GM23338 (cell line): ENCODE data around the gene KRT74. TPM values are rescaled to one million over a fixed set of nuclear protein-coding genes. Genes with fewer than 3 reads are reported as not detected.

Experiments used
- ATAC-seq: fragments of 200-7000 bp; cut with Tn5 transposase; 3 replicates; pipeline ENCODE4 v1.9.1; 2020
- DNase-seq: peaks from one replicate; pipeline ENCODE4 v3.0.0-alpha.2; 2015; ENCODE audit warnings: low spot score
- H2AFZ ChIP-seq: fragments of 200-600 bp; sonication (generic); 2 replicates; pipeline ENCODE4 v1.8.0; 2016; ENCODE audit warnings: antibody characterized with exemption, mild to moderate bottlenecking, moderate library complexity
- H3F3A ChIP-seq: fragments of 200-600 bp; sonication (generic); replicated peaks from 2 replicates; pipeline ENCODE4 v1.8.0; 2017; ENCODE audit warnings: antibody characterized with exemption, mixed run types, low read depth
- H3K27ac ChIP-seq: fragments of 200-600 bp; sonication (generic); 2 replicates; pipeline ENCODE4 v1.6.1; 2016; ENCODE audit warnings: low read depth
- H3K27me3 ChIP-seq: fragments of 200-600 bp; sonication (generic); 2 replicates; pipeline ENCODE4 v1.8.0; 2016; ENCODE audit warnings: mild to moderate bottlenecking, mixed run types, moderate library complexity; ENCODE audit not compliant: insufficient read depth
- H3K36me3 ChIP-seq: fragments of 200-600 bp; sonication (generic); 2 replicates; pipeline ENCODE4 v1.8.0; 2016; ENCODE audit warnings: mild to moderate bottlenecking; ENCODE audit not compliant: insufficient read depth
- H3K4me1 ChIP-seq: fragments of 200-600 bp; sonication (generic); 2 replicates; pipeline ENCODE4 v1.8.0; 2016; ENCODE audit warnings: mild to moderate bottlenecking, moderate library complexity; ENCODE audit not compliant: insufficient read depth
- H3K4me2 ChIP-seq: fragments of 200-600 bp; sonication (generic); 2 replicates; pipeline ENCODE4 v1.7.1; 2017; ENCODE audit warnings: mixed run types
- H3K4me3 ChIP-seq: fragments of 200-600 bp; sonication (generic); 2 replicates; pipeline ENCODE4 v1.6.1; 2016; ENCODE audit warnings: mixed run types
- H3K79me2 ChIP-seq: fragments of 200-600 bp; sonication (generic); replicated peaks from 2 replicates; pipeline ENCODE4 v1.8.0; 2017; ENCODE audit warnings: mild to moderate bottlenecking; ENCODE audit not compliant: insufficient read depth
- H3K9me2 ChIP-seq: fragments of 200-600 bp; sonication (generic); 2 replicates; pipeline ENCODE4 v1.8.0; 2017; ENCODE audit not compliant: insufficient read depth
- H4K20me1 ChIP-seq: fragments of 200-600 bp; sonication (generic); replicated peaks from 2 replicates; pipeline ENCODE4 v1.8.0; 2017; ENCODE audit warnings: mild to moderate bottlenecking; ENCODE audit not compliant: insufficient read depth
- H3K27ac Mint-ChIP-seq: 2 replicates; pipeline ENCODE4 v1.8.0; 2020; ENCODE audit warnings: inconsistent platforms, mild to moderate bottlenecking, moderate library complexity, mixed read lengths
- H3K27me3 Mint-ChIP-seq: 3 replicates; pipeline ENCODE4 v1.8.0; 2022; ENCODE audit warnings: low read depth, mild to moderate bottlenecking, moderate library complexity, mixed read lengths, inconsistent platforms; ENCODE audit not compliant: insufficient read depth, poor library complexity
- H3K36me3 Mint-ChIP-seq: 3 replicates; pipeline ENCODE4 v1.8.0; 2021; ENCODE audit warnings: low read depth, mild to moderate bottlenecking, inconsistent platforms, moderate library complexity, mixed read lengths
- H3K4me1 Mint-ChIP-seq: 3 replicates; pipeline ENCODE4 v1.8.0; 2020; ENCODE audit warnings: mild to moderate bottlenecking, inconsistent platforms, mixed read lengths
- H3K4me3 Mint-ChIP-seq: 3 replicates; pipeline ENCODE4 v1.8.0; 2021; ENCODE audit warnings: moderate library complexity, mild to moderate bottlenecking, inconsistent platforms, mixed read lengths
- H3K9me3 Mint-ChIP-seq: 3 replicates; pipeline ENCODE4 v1.8.0; 2020; ENCODE audit warnings: moderate library complexity, mild to moderate bottlenecking, inconsistent platforms, mixed read lengths
- CTCF ChIP-seq, 2 experiments: fragments of 200-600 bp in 1 of 2; sonication (generic) in 1 of 2; conservative IDR thresholded peaks; 2 replicates each; pipeline versions ENCODE4 v1.5.1 to v1.6.1; 2016 to 2017; ENCODE audit warnings: antibody characterized with exemption in 2 of 2, low read depth in 2 of 2, mild to moderate bottlenecking in 2 of 2, moderate library complexity in 1 of 2
- ETS1 ChIP-seq: IDR thresholded peaks from 2 replicates; pipeline ENCODE4 v1.6.1; 2016; ENCODE audit warnings: antibody characterized with exemption
- EZH2 ChIP-seq: fragments of 200-600 bp; sonication (generic); IDR thresholded peaks from one replicate; pipeline ENCODE4 v1.8.0; 2017; ENCODE audit warnings: antibody characterized with exemption, mild to moderate bottlenecking, low read depth; ENCODE audit not compliant: unreplicated experiment
- JUNB ChIP-seq: IDR thresholded peaks from one replicate; pipeline ENCODE4 v1.6.1; 2016; ENCODE audit warnings: antibody characterized with exemption; ENCODE audit not compliant: unreplicated experiment
- NANOG ChIP-seq: IDR thresholded peaks from 2 replicates; pipeline ENCODE4 v1.6.1; 2016; ENCODE audit warnings: antibody characterized with exemption, borderline replicate concordance
- POLR2AphosphoS5 ChIP-seq: IDR thresholded peaks from 2 replicates; pipeline ENCODE4 v1.6.1; 2016; ENCODE audit warnings: antibody characterized with exemption, low read depth
- REST ChIP-seq: IDR thresholded peaks from one replicate; pipeline ENCODE4 v1.6.1; 2018; ENCODE audit warnings: antibody characterized with exemption; ENCODE audit not compliant: unreplicated experiment
- STAT1 ChIP-seq: IDR thresholded peaks from one replicate; pipeline ENCODE4 v1.6.1; 2016; ENCODE audit warnings: antibody characterized with exemption; ENCODE audit not compliant: unreplicated experiment
- ZNF114 ChIP-seq: fragments of 250-450 bp; sonication (Bioruptor Pico); IDR thresholded peaks from 2 replicates; pipeline ENCODE4 v1.5.0; 2020; ENCODE audit warnings: mild to moderate bottlenecking, moderate library complexity
- ZNF331 ChIP-seq: fragments of 250-450 bp; sonication (Bioruptor Pico); IDR thresholded peaks from 2 replicates; pipeline ENCODE4 v1.5.0; 2020; ENCODE audit warnings: low read depth, mild to moderate bottlenecking, moderate library complexity
- ZNF462 ChIP-seq: fragments of 250-450 bp; sonication (Bioruptor Pico); IDR thresholded peaks from 2 replicates; pipeline ENCODE4 v1.5.0; 2020; ENCODE audit warnings: mild to moderate bottlenecking, moderate library complexity
- polyA plus RNA-seq: library from polyadenylated mRNA; unstranded; fragments of >200 nt; fragmentation: Nextera tagmentation; extraction: Ambion mirVana; gene quantifications from 2 replicates; pipeline ENCODE4 v1.2.1, GENCODE V29; 2016
- total RNA-seq: library from RNA; depleted of rRNA; stranded (reverse); fragments of >200 nt; shearing (Covaris generic); gene quantifications from 2 replicates; pipeline ENCODE4 v1.2.3, GENCODE V29; 2014

Gene KRT74
- total and polyA plus RNA-seq, 2 experiments from 2014 or later, result not detected

GRCh38 chr12:52575256-52575655, 1.6 kb upstream of the KRT74 start:
- ATAC-seq (no peak), DNase-seq (no peak)
- peaks cover 2% of the 10 kb centered on the region for H3K27me3 Mint-ChIP-seq
- no peaks in the 10 kb centered on the region for H3K9me3 Mint-ChIP-seq
- H3K79me2 ChIP-seq, result no peaks in the 10 kb centered on the region
- no peak overlapping the region for H3K4me2 ChIP-seq
- H3K27ac ChIP-seq, result no peak overlapping the region
- no peak for TF ChIP-seq CTCF (conservative IDR thresholded peaks at IDR 0.05; ENCODE audit: low read depth in 2 of 2)
- no peak for TF ChIP-seq EZH2
- TF ChIP-seq ZNF331, result no peak
- TF ChIP-seq NANOG, result no peak
- no peak for TF ChIP-seq ETS1
- TF ChIP-seq JUNB, result no peak
- TF ChIP-seq ZNF114 (CRISPR knock-in tag), result no peak
- no peak for TF ChIP-seq STAT1
- no peak for TF ChIP-seq POLR2AphosphoS5
- TF ChIP-seq ZNF462 (CRISPR knock-in tag), result no peak
- TF ChIP-seq REST, result no peak
- H3K4me3 Mint-ChIP-seq, result no peak overlapping the region
- no peaks in the 10 kb centered on the region for H3K4me1 ChIP-seq
- H3K27ac Mint-ChIP-seq, result no peak overlapping the region
- H3K27me3 ChIP-seq, result no peaks in the 10 kb centered on the region
- H3K4me3 ChIP-seq, result no peak overlapping the region
- H3F3A ChIP-seq, result no peaks in the 10 kb centered on the region
- no peaks in the 10 kb centered on the region for H4K20me1 ChIP-seq
- no peaks in the 10 kb centered on the region for H3K36me3 Mint-ChIP-seq
- H2AFZ ChIP-seq, result no peak overlapping the region
- H3K36me3 ChIP-seq, result no peaks in the 10 kb centered on the region
- no peaks in the 10 kb centered on the region for H3K4me1 Mint-ChIP-seq
- no peaks in the 10 kb centered on the region for H3K9me2 ChIP-seq
